Measurements from ENCODE around the gene LCAT. TPM values are rescaled to one million over a fixed set of nuclear protein-coding genes. Genes with fewer than 3 reads are reported as not detected.
"Not testable (repeated sequence)": the region's sequence is repeated elsewhere in the genome, so short reads cannot be mapped to it uniquely, and the experiment has no call there.

Gene LCAT
- total RNA-seq, 1 experiment from 2014 or later, result 6.7 TPM

GRCh38 chr16:67944690-67945391 is 921 bp upstream of the LCAT start:
- no peak for DNase-seq
- Histone ChIP-seq H3K27me3 (ENCODE audit: control insufficient read depth, insufficient read depth, low read length) (no peaks in the 10 kb centered on the region), H3K4me3 (ENCODE audit: insufficient read depth, low read depth, low read length) (no peak overlapping the region), H3K36me3 (replicated peaks; ENCODE audit: control insufficient read depth, insufficient read depth, low read length) (peaks cover 34% of the 10 kb centered on the region)

- no peak overlapping the region for H3K4me3 ChIP-seq (ENCODE audit: insufficient read depth, low read depth, low read length)
- no peak for DNase-seq
- no peaks in the 10 kb centered on the region for H3K27me3 ChIP-seq (ENCODE audit: control insufficient read depth, insufficient read depth, low read length)
- H3K36me3 ChIP-seq (replicated peaks; ENCODE audit: control insufficient read depth, insufficient read depth, low read length), result peaks cover 22% of the 10 kb centered on the region
Observed at GRCh38 chr16:67943256-67943618, 683 bp downstream of the LCAT start.

- Histone ChIP-seq H3K27me3 (ENCODE audit: control insufficient read depth, insufficient read depth, low read length) (no peaks in the 10 kb centered on the region), H3K4me3 (ENCODE audit: insufficient read depth, low read depth, low read length) (no peak overlapping the region), H3K36me3 (replicated peaks; ENCODE audit: control insufficient read depth, insufficient read depth, low read length) (peaks cover 20% of the 10 kb centered on the region)
- DNase-seq, result peak; percentile 77
Observed at GRCh38 chr16:67942510-67943255, 1.2 kb downstream of the LCAT start.

GRCh38 chr16:67942200-67942509 is 1.8 kb downstream of the LCAT start:
- peaks cover 20% of the 10 kb centered on the region for H3K36me3 ChIP-seq (replicated peaks; ENCODE audit: control insufficient read depth, insufficient read depth, low read length)
- peak; percentile 94 for DNase-seq
- H3K4me3 ChIP-seq (ENCODE audit: insufficient read depth, low read depth, low read length), result no peak overlapping the region

GRCh38 chr16:67941469-67942199 is 2.3 kb downstream of the LCAT start:
- no peaks in the 10 kb centered on the region for H3K27me3 ChIP-seq (ENCODE audit: control insufficient read depth, insufficient read depth, low read length)

More at GRCh38 chr16:67942200-67942509, 1.8 kb downstream of the LCAT start:
- H3K27me3 ChIP-seq (ENCODE audit: control insufficient read depth, insufficient read depth, low read length), result no peaks in the 10 kb centered on the region

GRCh38 chr16:67940446-67941089 is 3.4 kb downstream of the LCAT start:
- H3K27me3 ChIP-seq (ENCODE audit: control insufficient read depth, insufficient read depth, low read length), result no peaks in the 10 kb centered on the region
- DNase-seq, result no peak
- H3K36me3 ChIP-seq (replicated peaks; ENCODE audit: control insufficient read depth, insufficient read depth, low read length), result peaks cover 11% of the 10 kb centered on the region
- no peak overlapping the region for H3K4me3 ChIP-seq (ENCODE audit: insufficient read depth, low read depth, low read length)

More at GRCh38 chr16:67941469-67942199, 2.3 kb downstream of the LCAT start:
- Histone ChIP-seq H3K4me3 (ENCODE audit: insufficient read depth, low read depth, low read length) (no peak overlapping the region), H3K36me3 (replicated peaks; ENCODE audit: control insufficient read depth, insufficient read depth, low read length) (peaks cover 18% of the 10 kb centered on the region)
- DNase-seq, result no peak

GRCh38 chr16:67939507-67940445 is 4.1 kb downstream of the LCAT start:
- DNase-seq, result no peak
- peaks cover 4% of the 10 kb centered on the region for H3K36me3 ChIP-seq (replicated peaks; ENCODE audit: control insufficient read depth, insufficient read depth, low read length)
- H3K27me3 ChIP-seq (ENCODE audit: control insufficient read depth, insufficient read depth, low read length), result no peaks in the 10 kb centered on the region
- no peak overlapping the region for H3K4me3 ChIP-seq (ENCODE audit: insufficient read depth, low read depth, low read length)

- not testable (repeated sequence) for H3K4me3 ChIP-seq (ENCODE audit: insufficient read depth, low read depth, low read length); DNase-seq; H3K27me3 ChIP-seq (ENCODE audit: control insufficient read depth, insufficient read depth, low read length); H3K36me3 ChIP-seq (replicated peaks; ENCODE audit: control insufficient read depth, insufficient read depth, low read length)
Observed at GRCh38 chr16:67937713-67938112, 6.2 kb downstream of the LCAT start.

- H3K36me3 ChIP-seq (replicated peaks; ENCODE audit: control insufficient read depth, insufficient read depth, low read length), result peaks cover 2% of the 10 kb centered on the region
- H3K4me3 ChIP-seq (ENCODE audit: insufficient read depth, low read depth, low read length), result peak overlapping the region; percentile 98
- DNase-seq, result no peak
- H3K27me3 ChIP-seq (ENCODE audit: control insufficient read depth, insufficient read depth, low read length), result no peaks in the 10 kb centered on the region
Observed at GRCh38 chr16:67936880-67937605, 6.9 kb downstream of the LCAT start.

GRCh38 chr16:67936124-67936879 is 7.6 kb downstream of the LCAT start, which contains the start of gene PSMB10:
Gene PSMB10, minus strand, starts transcription at chr16:67936850. Its CDS starts 101 bp downstream, at chr16:67936749.
- no peaks in the 10 kb centered on the region for H3K27me3 ChIP-seq (ENCODE audit: control insufficient read depth, insufficient read depth, low read length)
- DNase-seq, result peak; percentile 89
- H3K36me3 ChIP-seq (replicated peaks; ENCODE audit: control insufficient read depth, insufficient read depth, low read length), result peaks cover 1% of the 10 kb centered on the region
- H3K4me3 ChIP-seq (ENCODE audit: insufficient read depth, low read depth, low read length), result peak within 1 kb of the TSS; percentile 98

- Histone ChIP-seq H3K27me3 (ENCODE audit: control insufficient read depth, insufficient read depth, low read length) (no peaks in the 10 kb centered on the region), H3K4me3 (ENCODE audit: insufficient read depth, low read depth, low read length) (peak overlapping the region; percentile 98), H3K36me3 (replicated peaks; ENCODE audit: control insufficient read depth, insufficient read depth, low read length) (peaks cover 1% of the 10 kb centered on the region)
- DNase-seq, result peak; percentile 100
Observed at GRCh38 chr16:67935402-67936123, 8.4 kb downstream of the LCAT start.

- DNase-seq, result no peak
- Histone ChIP-seq H3K4me3 (ENCODE audit: insufficient read depth, low read depth, low read length) (peak overlapping the region; percentile 98), H3K36me3 (replicated peaks; ENCODE audit: control insufficient read depth, insufficient read depth, low read length) (no peaks in the 10 kb centered on the region; the same call in 1 of the 2 replicates), H3K27me3 (ENCODE audit: control insufficient read depth, insufficient read depth, low read length) (no peaks in the 10 kb centered on the region)
Observed at GRCh38 chr16:67935101-67935401, 8.9 kb downstream of the LCAT start.

All from H7 (cell line).